PC-9 (cell line): ENCODE results near the gene ZNF319.

Source experiments
- EZH2 ChIP-seq: fragments of 200-600 bp; sonication (generic); IDR thresholded peaks from 2 replicates; pipeline ENCODE4 v1.8.0; 2017; ENCODE audit warnings: antibody characterized with exemption, low read depth
- TF ChIP-seq, protein P1 (sequence below): fragments of 200-600 bp; sonication (generic); conservative IDR thresholded peaks from 2 replicates; pipeline ENCODE4 v1.6.1; 2017; ENCODE audit warnings: mixed run types, antibody characterized with exemption, mild to moderate bottlenecking, moderate library complexity

DNA sequence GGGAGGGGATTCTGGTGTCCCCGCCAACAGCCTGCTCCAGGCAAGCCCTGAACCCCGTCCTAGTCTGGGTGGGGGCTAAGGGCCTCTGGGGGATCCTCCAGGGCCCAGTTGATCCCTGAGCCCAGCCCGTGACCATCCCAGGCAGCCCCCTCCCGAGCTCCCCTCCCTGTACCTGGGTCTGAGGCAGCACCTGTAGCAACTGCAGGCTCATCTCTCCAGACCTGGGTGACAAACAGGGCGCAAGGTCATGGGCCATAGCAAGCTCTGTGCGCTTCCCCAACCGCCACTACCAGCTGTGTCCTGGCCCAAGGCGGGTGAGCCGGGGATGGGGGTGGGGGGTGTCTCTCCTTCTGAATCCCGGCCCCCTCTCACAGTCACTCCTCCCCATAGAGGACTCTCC is 40.2 kb downstream of the ZNF319 start:
- TF ChIP-seq, protein P1, sequence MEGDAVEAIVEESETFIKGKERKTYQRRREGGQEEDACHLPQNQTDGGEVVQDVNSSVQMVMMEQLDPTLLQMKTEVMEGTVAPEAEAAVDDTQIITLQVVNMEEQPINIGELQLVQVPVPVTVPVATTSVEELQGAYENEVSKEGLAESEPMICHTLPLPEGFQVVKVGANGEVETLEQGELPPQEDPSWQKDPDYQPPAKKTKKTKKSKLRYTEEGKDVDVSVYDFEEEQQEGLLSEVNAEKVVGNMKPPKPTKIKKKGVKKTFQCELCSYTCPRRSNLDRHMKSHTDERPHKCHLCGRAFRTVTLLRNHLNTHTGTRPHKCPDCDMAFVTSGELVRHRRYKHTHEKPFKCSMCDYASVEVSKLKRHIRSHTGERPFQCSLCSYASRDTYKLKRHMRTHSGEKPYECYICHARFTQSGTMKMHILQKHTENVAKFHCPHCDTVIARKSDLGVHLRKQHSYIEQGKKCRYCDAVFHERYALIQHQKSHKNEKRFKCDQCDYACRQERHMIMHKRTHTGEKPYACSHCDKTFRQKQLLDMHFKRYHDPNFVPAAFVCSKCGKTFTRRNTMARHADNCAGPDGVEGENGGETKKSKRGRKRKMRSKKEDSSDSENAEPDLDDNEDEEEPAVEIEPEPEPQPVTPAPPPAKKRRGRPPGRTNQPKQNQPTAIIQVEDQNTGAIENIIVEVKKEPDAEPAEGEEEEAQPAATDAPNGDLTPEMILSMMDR = no peak
- no peak for TF ChIP-seq EZH2
